Activated CD4-positive, alpha-beta T cell treated with anti-CD3 and anti-CD28 coated beads, Interleukin-2, amount 50 U/mL, for 4 hours (primary cell): ENCODE measurements around the gene FOXB2.
"Not testable (repeated sequence)": the region's sequence is repeated elsewhere in the genome, so short reads cannot be mapped to it uniquely, and the experiment has no call there.

ENCODE experiments used
- DNase-seq, 2 experiments: peaks; one replicate each; pipeline ENCODE4 v3.0.0-alpha.2; 2020

FOXB2 gene

GRCh38 chr9:77016526-77017504, 2.6 kb upstream of the FOXB2 start:
- DNase-seq: no peak

- DNase-seq: no peak
These were observed 2.0 kb upstream of the FOXB2 start for GRCh38 chr9:77017505-77017894.

GRCh38 chr9:77018058-77018968, 1.1 kb upstream of the FOXB2 start:
- no peak for DNase-seq

- DNase-seq: no peak
These were observed 553 bp upstream of the FOXB2 start for GRCh38 chr9:77018969-77019235.

- DNase-seq: peak; percentile 18 to 27
These were observed 514 bp downstream of the FOXB2 start for GRCh38 chr9:77019926-77020412.

GRCh38 chr9:77020413-77021290, 1.2 kb downstream of the FOXB2 start:
- DNase-seq: no peak

- DNase-seq: no peak
These were observed 1.9 kb downstream of the FOXB2 start for GRCh38 chr9:77021291-77021894.

- DNase-seq: no peak
These were observed 2.7 kb downstream of the FOXB2 start for GRCh38 chr9:77021922-77022782.

GRCh38 chr9:77022783-77023440, 3.5 kb downstream of the FOXB2 start:
- DNase-seq: no peak

GRCh38 chr9:77023726-77024125, 4.3 kb downstream of the FOXB2 start:
- no peak for DNase-seq

GRCh38 chr9:77024776-77025545, 5.5 kb downstream of the FOXB2 start:
- DNase-seq: no peak

GRCh38 chr9:77028478-77028877, 9.0 kb downstream of the FOXB2 start:
- DNase-seq: no peak

- DNase-seq: no peak
These were observed 10.6 kb downstream of the FOXB2 start for GRCh38 chr9:77030045-77030444.

- DNase-seq: no peak
These were observed 19.0 kb downstream of the FOXB2 start for GRCh38 chr9:77038281-77039036.

GRCh38 chr9:77040340-77040739, 20.9 kb downstream of the FOXB2 start:
- no peak for DNase-seq

GRCh38 chr9:77043743-77044142, 24.3 kb downstream of the FOXB2 start:
- DNase-seq: not testable (repeated sequence)

- DNase-seq: not testable (repeated sequence)
These were observed 41.2 kb downstream of the FOXB2 start for GRCh38 chr9:77060681-77061080.

GRCh38 chr9:77063645-77064285, 44.3 kb downstream of the FOXB2 start:
- DNase-seq: no peak
